A549 (cell line): ENCODE results near the gene CCSER1. TPM values are rescaled to one million over a fixed set of nuclear protein-coding genes. Genes with fewer than 3 reads are reported as not detected.

Experiments used
- ATAC-seq, 2 experiments: fragments of 200-7000 bp in 1 of 2; fragments of >200 bp in 1 of 2; cut with Nextera tagmentation in 1 of 2; cut with Tn5 transposase in 1 of 2; 3 replicates each; pipeline versions ENCODE4 v1.8.0 to v1.9.1; 2018 to 2020; ENCODE audit warnings: mild to moderate bottlenecking in 1 of 2, moderate library complexity in 1 of 2
- CTCF ChIA-PET: fragments of 300-600 bp; sonication (Branson Sonifier 250); formaldehyde crosslinking; extraction: SDS; loops from one replicate; lab custom pipeline; 2021; ENCODE audit warnings: antibody characterized with exemption, inconsistent platforms; lab: Yijun Ruan, JAX
- POLR2A ChIA-PET: fragments of 350-600 bp; formaldehyde crosslinking; extraction: SDS; loops from one replicate; lab custom pipeline; 2021; ENCODE audit warnings: antibody characterized with exemption, inconsistent platforms; lab: Yijun Ruan, JAX
- DNase-seq, 2 experiments: peaks; one replicate each; pipeline versions ENCODE4 v3.0.0 to v3.0.0-alpha.2; 2011 to 2016; ENCODE audit warnings: low read depth in 1 of 2, low spot score in 1 of 2
- FAIRE-seq: peaks from 2 replicates; lab custom pipeline; 2011; peaks lifted over from hg19 to GRCh38; lab: Jason Lieb, UNC
- H3K27ac ChIP-seq, 2 experiments: fragments of >200 bp; sonication (Bioruptor Twin); formaldehyde crosslinking; 3 replicates each; pipeline ENCODE4 v1.5.1; 2016 to 2017
- H3K4me1 ChIP-seq: fragments of >200 bp; sonication (Bioruptor Twin); formaldehyde crosslinking; 3 replicates; pipeline ENCODE4 v1.6.1; 2016
- H3K4me2 ChIP-seq: fragments of >200 bp; sonication (Bioruptor Twin); formaldehyde crosslinking; 3 replicates; pipeline ENCODE4 v1.6.1; 2016
- H3K4me3 ChIP-seq: fragments of >200 bp; sonication (Bioruptor Twin); formaldehyde crosslinking; 3 replicates; pipeline ENCODE4 v1.5.1; 2016
- H3K9me3 ChIP-seq: fragments of >200 bp; sonication (Bioruptor Twin); formaldehyde crosslinking; 3 replicates; pipeline ENCODE4 v1.6.1; 2016
- CHD4 ChIP-seq: fragments of 200-600 bp; sonication (generic); IDR thresholded peaks from 2 replicates; pipeline ENCODE4 v1.6.1; 2016; ENCODE audit warnings: antibody characterized with exemption, mild to moderate bottlenecking, borderline replicate concordance
- EHF ChIP-seq: fragments of 250-450 bp; sonication (Bioruptor Pico); IDR thresholded peaks from 2 replicates; pipeline ENCODE4 v1.5.0; 2020; ENCODE audit warnings: mild to moderate bottlenecking
- EHMT2 ChIP-seq: fragments of 200-600 bp; sonication (generic); IDR thresholded peaks from 2 replicates; pipeline ENCODE4 v1.6.1; 2016; ENCODE audit warnings: antibody characterized with exemption, low read depth, mild to moderate bottlenecking, moderate library complexity
- FOSB ChIP-seq: fragments of 250-450 bp; sonication (Bioruptor Pico); IDR thresholded peaks from 2 replicates; pipeline ENCODE4 v1.5.0; 2020; ENCODE audit warnings: mild to moderate bottlenecking, moderate library complexity
- FOSL2 ChIP-seq, 2 experiments: fragments of 450-650 bp in 1 of 2; fragments of >200 bp in 1 of 2; sonication (Bioruptor Twin) in 1 of 2; formaldehyde crosslinking; IDR thresholded peaks; 2 replicates each; pipeline versions ENCODE4 v1.5.0 to v1.6.1; 2016 to 2020; ENCODE audit warnings: mild to moderate bottlenecking in 1 of 2, moderate library complexity in 1 of 2
- FOXS1 ChIP-seq: fragments of 250-450 bp; sonication (Bioruptor Pico); IDR thresholded peaks from 2 replicates; pipeline ENCODE4 v1.5.0; 2020; ENCODE audit warnings: mild to moderate bottlenecking, moderate library complexity
- HES2 ChIP-seq: fragments of >200 bp; sonication (Bioruptor Twin); formaldehyde crosslinking; IDR thresholded peaks from 2 replicates; pipeline ENCODE4 v1.6.1; 2016
- HMGXB4 ChIP-seq: fragments of 250-450 bp; sonication (Bioruptor Pico); IDR thresholded peaks from 2 replicates; pipeline ENCODE4 v1.5.0; 2021; ENCODE audit warnings: mild to moderate bottlenecking, moderate library complexity, borderline replicate concordance
- HOXA7 ChIP-seq: fragments of 250-450 bp; sonication (Bioruptor Pico); IDR thresholded peaks from 2 replicates; pipeline ENCODE4 v1.5.0; 2020; ENCODE audit warnings: mild to moderate bottlenecking, moderate library complexity
- HOXB13 ChIP-seq: fragments of 250-450 bp; sonication (Bioruptor Pico); IDR thresholded peaks from 2 replicates; pipeline ENCODE4 v1.5.0; 2020; ENCODE audit warnings: low read depth, mild to moderate bottlenecking, moderate library complexity
- JUN ChIP-seq, 2 experiments: fragments of >200 bp; sonication (Bioruptor Twin); formaldehyde crosslinking; IDR thresholded peaks; 2 replicates in 1 of 2; 3 replicates in 1 of 2; pipeline ENCODE4 v1.6.1; 2016 to 2017
- KDM1A ChIP-seq: fragments of 200-600 bp; sonication (generic); IDR thresholded peaks from 2 replicates; pipeline ENCODE4 v1.6.1; 2016; ENCODE audit warnings: low read depth, mild to moderate bottlenecking
- MYC ChIP-seq: IDR thresholded peaks from 2 replicates; pipeline ENCODE4 v1.6.1; 2012; ENCODE audit warnings: mild to moderate bottlenecking, inconsistent platforms, low read length, improper control_type of control experiment, borderline replicate concordance
- NFE2L2 ChIP-seq: fragments of 150-350 bp; conservative IDR thresholded peaks from 2 replicates; pipeline ENCODE4 v1.6.1; 2014; ENCODE audit warnings: low read length
- NPAS2 ChIP-seq: fragments of 250-450 bp; sonication (Bioruptor Pico); IDR thresholded peaks from 2 replicates; pipeline ENCODE4 v1.8.0; 2022; ENCODE audit warnings: mild to moderate bottlenecking, moderate library complexity, borderline replicate concordance
- PBX3 ChIP-seq: IDR thresholded peaks from 2 replicates; pipeline ENCODE4 v1.6.1; 2012
- POLR2AphosphoS2 ChIP-seq: conservative IDR thresholded peaks from 2 replicates; pipeline ENCODE4 v1.6.1; 2012; ENCODE audit warnings: low read length, improper control_type of control experiment, inconsistent platforms
- RARB ChIP-seq: fragments of 250-450 bp; sonication (Bioruptor Pico); IDR thresholded peaks from 2 replicates; pipeline ENCODE4 v1.8.0; 2021; ENCODE audit warnings: mild to moderate bottlenecking, moderate library complexity
- REST ChIP-seq: fragments of 200-600 bp; sonication (generic); IDR thresholded peaks from 2 replicates; pipeline ENCODE4 v1.6.1; 2016; ENCODE audit warnings: antibody characterized with exemption, mild to moderate bottlenecking, moderate library complexity
- SMC3 ChIP-seq: fragments of >200 bp; sonication (Bioruptor Twin); formaldehyde crosslinking; IDR thresholded peaks from 3 replicates; pipeline ENCODE4 v1.6.1; 2018; ENCODE audit warnings: inconsistent platforms
- SREBF2 ChIP-seq: fragments of 450-650 bp; IDR thresholded peaks from 2 replicates; pipeline ENCODE4 v1.6.1; 2014; ENCODE audit warnings: mild to moderate bottlenecking, moderate library complexity
- TFCP2L1 ChIP-seq: fragments of 250-450 bp; sonication (Bioruptor Pico); IDR thresholded peaks from 2 replicates; pipeline ENCODE4 v1.5.0; 2021; ENCODE audit warnings: mild to moderate bottlenecking
- USF2 ChIP-seq: fragments of 450-650 bp; IDR thresholded peaks from 2 replicates; pipeline ENCODE4 v1.6.1; 2014; ENCODE audit warnings: antibody characterized with exemption
- ZC3H11A ChIP-seq: fragments of 450-650 bp; IDR thresholded peaks from 2 replicates; pipeline ENCODE4 v1.6.1; 2014; ENCODE audit warnings: antibody characterized with exemption, mild to moderate bottlenecking
- ZFP36 ChIP-seq: fragments of 450-650 bp; IDR thresholded peaks from 2 replicates; pipeline ENCODE4 v1.6.1; 2014; ENCODE audit warnings: borderline replicate concordance; ENCODE audit not compliant: partially characterized antibody
- ZNF302 ChIP-seq: fragments of 250-450 bp; sonication (Bioruptor Pico); IDR thresholded peaks from 2 replicates; pipeline ENCODE4 v1.9.0; 2021; ENCODE audit warnings: inconsistent platforms, mild to moderate bottlenecking, moderate library complexity
- ZSCAN20 ChIP-seq: fragments of 250-450 bp; sonication (Bioruptor Pico); IDR thresholded peaks from 2 replicates; pipeline ENCODE4 v1.8.0; 2022; ENCODE audit warnings: mild to moderate bottlenecking, moderate library complexity
- WGBS: methylation state at CpG from one replicate; pipeline ENCODE4 v1.1.6; 2017; ENCODE audit errors: missing lambda C conversion rate; 5-methylcytosine and 5-hydroxymethylcytosine counted together
- polyA plus RNA-seq, 4 experiments: library from polyadenylated mRNA; depleted of rRNA in 3 of 4; stranded (reverse); fragments of >200 nt; fragmentation: RNase III in 1 of 4; extraction: RNeasy Plus Mini Kit Qiagen cat#74134 plus additional on column Dnase treatment in 1 of 4; gene quantifications; 2 replicates in 3 of 4; 3 replicates in 1 of 4; pipeline ENCODE4 v1.2.3, GENCODE V29; 2011 to 2017

CCSER1 gene
- polyA plus RNA-seq, 2 of the 4 experiments (the other 2 are of a cell fraction), result 0.06 TPM; not detected in 1

- H3K4me2 ChIP-seq, result no peak overlapping the region
- ATAC-seq (no peak), FAIRE-seq (no peak), DNase-seq (no peak)
- no peak overlapping the region for H3K4me3 ChIP-seq
- TF ChIP-seq SMC3 (no peak), REST (no peak), EHF (no peak), MYC (no peak), ZSCAN20 (CRISPR knock-in tag) (no peak), NFE2L2 (no peak), EHMT2 (no peak), HMGXB4 (CRISPR knock-in tag) (no peak), TFCP2L1 (CRISPR knock-in tag) (no peak), FOSL2 (IDR thresholded peaks at IDR 0.05) (no peak), FOSL2 (CRISPR knock-in tag; IDR thresholded peaks at IDR 0.05) (no peak), ZC3H11A (no peak), SREBF2 (no peak), CHD4 (no peak), USF2 (no peak), JUN (IDR thresholded peaks at IDR 0.05) (no peak), NPAS2 (no peak)
- ChIA-PET POLR2A (no interaction called here), CTCF (no interaction called here)
- no peak overlapping the region for H3K27ac ChIP-seq
- H3K9me3 ChIP-seq, result no peaks in the 10 kb centered on the region
- 15% methylated on average over 4 of the region's 4 CpGs for WGBS
- no peaks in the 10 kb centered on the region for H3K4me1 ChIP-seq
Measured at GRCh38 chr4:91497892-91498291, 1370.7 kb downstream of the CCSER1 start.

- H3K4me3 ChIP-seq, result no peak overlapping the region
- TF ChIP-seq EHMT2 (no peak), NFE2L2 (no peak), JUN (IDR thresholded peaks at IDR 0.05) (no peak), FOSB (CRISPR knock-in tag) (no peak), KDM1A (no peak)
- POLR2A ChIA-PET, result no interaction called here
- CTCF ChIA-PET, result no interaction called here
- FAIRE-seq (no peak), DNase-seq (no peak), ATAC-seq (no peak)
- no peaks in the 10 kb centered on the region for H3K4me1 ChIP-seq
- H3K27ac ChIP-seq, result no peak overlapping the region
- no peak overlapping the region for H3K4me2 ChIP-seq
- no peaks in the 10 kb centered on the region for H3K9me3 ChIP-seq
Measured at GRCh38 chr4:91502365-91502764, 1375.2 kb downstream of the CCSER1 start.

GRCh38 chr4:91513326-91513725 lies 1386.1 kb downstream of the CCSER1 start:
- no peak overlapping the region for H3K27ac ChIP-seq
- TF ChIP-seq ZFP36 (no peak), PBX3 (no peak), HMGXB4 (CRISPR knock-in tag) (no peak), HES2 (no peak), RARB (CRISPR knock-in tag) (no peak), POLR2AphosphoS2 (no peak), HOXB13 (CRISPR knock-in tag) (no peak), ZNF302 (CRISPR knock-in tag) (no peak), HOXA7 (CRISPR knock-in tag) (no peak), FOXS1 (CRISPR knock-in tag) (no peak)
- TF ChIP-seq, all 56 proteins: peak for 0
- DNase-seq, result no peak
- no peaks in the 10 kb centered on the region for H3K4me1 ChIP-seq
- no peak overlapping the region for H3K4me3 ChIP-seq
- POLR2A ChIA-PET, result no interaction called here
- CTCF ChIA-PET, result no interaction called here
- no peak for FAIRE-seq
- ATAC-seq, result no peak
- H3K9me3 ChIP-seq, result no peaks in the 10 kb centered on the region
- H3K4me2 ChIP-seq, result no peak overlapping the region
